Measurements from ENCODE around the gene EXOSC9. TPM values are rescaled to one million over a fixed set of nuclear protein-coding genes. Genes with fewer than 3 reads are reported as not detected.

EXOSC9 gene
- total and polyA plus RNA-seq, 10 of the 15 experiments (the other 5 are each of a cell fraction or from before 2014, with no cell fraction given), result 49.0 to 131 (median 85.4) TPM

- RAD21 ChIA-PET (ENCODE audit: unreplicated experiment), result interaction anchor here (1.0 kb wide), 1 partner anchor 11 kb away, joined by 3 read pairs; no protein-coding TSS in a partner anchor
- H3K4me2 ChIP-seq (ENCODE audit: control insufficient read depth, insufficient read depth), result peak overlapping the region; percentile 34; the same call in 1 of the 2 replicates
- no peak for FAIRE-seq
- TF ChIP-seq YY1 (IDR thresholded peaks at IDR 0.05; ENCODE audit: low read depth, low read length) (peak; percentile 44; the same call in 1 of the 2 replicates), SIN3A (IDR thresholded peaks at IDR 0.05; ENCODE audit: low read depth, low read length) (no peak), KAT2A (conservative IDR thresholded peaks at IDR 0.05; ENCODE audit: control insufficient read depth, low read depth, low read length) (no peak), FOXM1 (IDR thresholded peaks at IDR 0.05; ENCODE audit: low read depth, low read length) (peak; percentile 24; the same call in 1 of the 2 replicates), CHD1 (IDR thresholded peaks at IDR 0.05; ENCODE audit: low read depth, low read length) (no peak), E2F8 (IDR thresholded peaks at IDR 0.05; ENCODE audit: low read depth, partially characterized antibody) (no peak), NR2C1 (IDR thresholded peaks at IDR 0.05) (no peak), SPI1 (IDR thresholded peaks at IDR 0.05; ENCODE audit: borderline replicate concordance, insufficient read depth, low read depth, low read length) (no peak), RBBP5 (conservative IDR thresholded peaks at IDR 0.05) (no peak), ZBED1 (IDR thresholded peaks at IDR 0.05; ENCODE audit: borderline replicate concordance) (peak; percentile 47; the same call in 1 of the 2 replicates), FOXK2 (IDR thresholded peaks at IDR 0.05) (no peak), ASH2L (IDR thresholded peaks at IDR 0.05; ENCODE audit: borderline replicate concordance, low read depth) (no peak), RUNX3 (IDR thresholded peaks at IDR 0.05; ENCODE audit: low read length) (peak; percentile 64), BCL11A (IDR thresholded peaks at IDR 0.05; ENCODE audit: low read depth, low read length) (0 out of 2 replicates have a peak, but pooled peaks have one; percentile 18), NRF1 (conservative IDR thresholded peaks at IDR 0.05; ENCODE audit: low read depth, low read length) (no peak), CBX5 (IDR thresholded peaks at IDR 0.05; ENCODE audit: low read depth) (no peak), MEF2A (IDR thresholded peaks at IDR 0.05; ENCODE audit: insufficient read depth, low read depth, low read length) (0 out of 2 replicates have a peak, but pooled peaks have one; percentile 10), WRNIP1 (IDR thresholded peaks at IDR 0.05; ENCODE audit: borderline replicate concordance, low read depth, low read length) (no peak), DPF2 (IDR thresholded peaks at IDR 0.05) (0 out of 2 replicates have a peak, but pooled peaks have one; percentile 30), JUNB (IDR thresholded peaks at IDR 0.05) (peak; percentile 89), MTA3 (IDR thresholded peaks at IDR 0.05; ENCODE audit: borderline replicate concordance, low read length) (0 out of 2 replicates have a peak, but pooled peaks have one; percentile 41)
- TF ChIP-seq, protein P1, sequence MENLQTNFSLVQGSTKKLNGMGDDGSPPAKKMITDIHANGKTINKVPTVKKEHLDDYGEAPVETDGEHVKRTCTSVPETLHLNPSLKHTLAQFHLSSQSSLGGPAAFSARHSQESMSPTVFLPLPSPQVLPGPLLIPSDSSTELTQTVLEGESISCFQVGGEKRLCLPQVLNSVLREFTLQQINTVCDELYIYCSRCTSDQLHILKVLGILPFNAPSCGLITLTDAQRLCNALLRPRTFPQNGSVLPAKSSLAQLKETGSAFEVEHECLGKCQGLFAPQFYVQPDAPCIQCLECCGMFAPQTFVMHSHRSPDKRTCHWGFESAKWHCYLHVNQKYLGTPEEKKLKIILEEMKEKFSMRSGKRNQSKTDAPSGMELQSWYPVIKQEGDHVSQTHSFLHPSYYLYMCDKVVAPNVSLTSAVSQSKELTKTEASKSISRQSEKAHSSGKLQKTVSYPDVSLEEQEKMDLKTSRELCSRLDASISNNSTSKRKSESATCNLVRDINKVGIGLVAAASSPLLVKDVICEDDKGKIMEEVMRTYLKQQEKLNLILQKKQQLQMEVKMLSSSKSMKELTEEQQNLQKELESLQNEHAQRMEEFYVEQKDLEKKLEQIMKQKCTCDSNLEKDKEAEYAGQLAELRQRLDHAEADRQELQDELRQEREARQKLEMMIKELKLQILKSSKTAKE (IDR thresholded peaks at IDR 0.05; ENCODE audit: low read depth, poor library complexity, severe bottlenecking), result no peak
Observed at GRCh38 chr4:121788896-121789295, 12.2 kb upstream of the EXOSC9 start.

More at GRCh38 chr4:121788896-121789295, 12.2 kb upstream of the EXOSC9 start:
- DNase-seq (ENCODE audit: low read depth, low spot score), result peak; percentile 30
- Histone ChIP-seq H3K9me3 (replicated peaks; ENCODE audit: control insufficient read depth, insufficient read depth, low read length) (no peaks in the 10 kb centered on the region; the same call in 2 of the 3 replicates), H3K36me3 (ENCODE audit: control insufficient read depth in 2 of 2, insufficient read depth in 2 of 2, low read length in 1 of 2) (no peaks in the 10 kb centered on the region), H3K9ac (ENCODE audit: control insufficient read depth, insufficient read depth, low read length) (no peak overlapping the region), H3K27ac (ENCODE audit: control insufficient read depth, insufficient read depth) (no peak overlapping the region), H3K4me1 (ENCODE audit: control insufficient read depth, insufficient read depth, low read length) (peaks cover 18% of the 10 kb centered on the region), H2AFZ (ENCODE audit: control insufficient read depth, low read depth, low read length) (peak overlapping the region; percentile 56), H3K79me2 (ENCODE audit: control insufficient read depth, insufficient read depth, low read length) (no peaks in the 10 kb centered on the region), H3K27me3 (replicated peaks in 1 of 2; ENCODE audit: control insufficient read depth in 2 of 2, insufficient read depth in 2 of 2, low read length in 1 of 2) (no peaks in the 10 kb centered on the region), H4K20me1 (ENCODE audit: control insufficient read depth, insufficient read depth) (no peaks in the 10 kb centered on the region), H3K4me3 (no peak overlapping the region)
- ChIA-PET CTCF (interaction anchor here (1.9 kb wide), 1 partner anchor 11 kb away, joined by 7 read pairs; no protein-coding TSS in a partner anchor), POLR2A (interaction anchor here (0.6 to 1.6 kb wide), 5 partner anchors 12 to 65 kb away, joined by 3 to 5 read pairs (median 4); no protein-coding TSS in a partner anchor), SMC1A (ENCODE audit: uncharacterized antibody, unreplicated experiment) (interaction anchor here (2.2 kb wide), 1 partner anchor 11 kb away, joined by 11 read pairs; no protein-coding TSS in a partner anchor)
- no TSS peak for BruUV-seq (replicated peaks)
- in situ Hi-C loops (cut with MboI), result no loop called here
- WGBS (ENCODE audit: insufficient coverage, insufficient replicate concordance, low lambda C conversion rate, missing lambda C conversion rate), result 4% methylated on average over 2 of the region's 2 CpGs
- intact Hi-C loops (cut with micrococcal nuclease; ENCODE audit: unreplicated experiment), result no loop called here
- ATAC-seq, result peak; percentile 89

Measured in GM12878 (cell line).